RWPE2 (cell line): Measurements from ENCODE around the gene ENPP7.

ENCODE experiments used
- ATAC-seq: fragments of 200-7000 bp; cut with Tn5 transposase; 3 replicates; pipeline ENCODE4 v1.9.1; 2021; ENCODE audit warnings: low read depth
- DNase-seq: peaks from one replicate; pipeline ENCODE4 v3.0.0-alpha.2; 2020; ENCODE audit warnings: low spot score
- H3K27ac ChIP-seq: fragments of 450-650 bp; 2 replicates; pipeline ENCODE4 v1.5.1; 2017; ENCODE audit warnings: mild to moderate bottlenecking; ENCODE audit not compliant: poor library complexity, severe bottlenecking
- H3K27me3 ChIP-seq: fragments of 250-450 bp; sonication (Bioruptor Pico); 2 replicates; pipeline ENCODE4 v1.5.1; 2021; ENCODE audit warnings: mild to moderate bottlenecking, moderate library complexity; ENCODE audit not compliant: insufficient read depth, poor library complexity, severe bottlenecking
- H3K36me3 ChIP-seq: fragments of 250-450 bp; sonication (Bioruptor Pico); 2 replicates; pipeline ENCODE4 v1.5.1; 2020; ENCODE audit warnings: low read depth, mild to moderate bottlenecking, moderate library complexity
- H3K4me1 ChIP-seq: fragments of 250-450 bp; sonication (Bioruptor Pico); 2 replicates; pipeline ENCODE4 v1.5.1; 2021; ENCODE audit warnings: mild to moderate bottlenecking, moderate library complexity; ENCODE audit not compliant: insufficient read depth, poor library complexity, severe bottlenecking
- H3K4me3 ChIP-seq: fragments of 250-450 bp; sonication (Bioruptor Pico); 2 replicates; pipeline ENCODE4 v1.5.1; 2021; ENCODE audit warnings: mild to moderate bottlenecking, moderate library complexity; ENCODE audit not compliant: severe bottlenecking
- H3K9me3 ChIP-seq: fragments of 250-450 bp; sonication (Bioruptor Pico); 2 replicates; pipeline ENCODE4 v1.5.1; 2021; ENCODE audit warnings: mild to moderate bottlenecking, moderate library complexity; ENCODE audit not compliant: severe bottlenecking
- CTCF ChIP-seq: fragments of 450-650 bp; IDR thresholded peaks from one replicate; pipeline ENCODE4 v1.5.1; 2017; ENCODE audit warnings: mild to moderate bottlenecking, moderate library complexity; ENCODE audit not compliant: poor library complexity, severe bottlenecking

Gene ENPP7, protein sequence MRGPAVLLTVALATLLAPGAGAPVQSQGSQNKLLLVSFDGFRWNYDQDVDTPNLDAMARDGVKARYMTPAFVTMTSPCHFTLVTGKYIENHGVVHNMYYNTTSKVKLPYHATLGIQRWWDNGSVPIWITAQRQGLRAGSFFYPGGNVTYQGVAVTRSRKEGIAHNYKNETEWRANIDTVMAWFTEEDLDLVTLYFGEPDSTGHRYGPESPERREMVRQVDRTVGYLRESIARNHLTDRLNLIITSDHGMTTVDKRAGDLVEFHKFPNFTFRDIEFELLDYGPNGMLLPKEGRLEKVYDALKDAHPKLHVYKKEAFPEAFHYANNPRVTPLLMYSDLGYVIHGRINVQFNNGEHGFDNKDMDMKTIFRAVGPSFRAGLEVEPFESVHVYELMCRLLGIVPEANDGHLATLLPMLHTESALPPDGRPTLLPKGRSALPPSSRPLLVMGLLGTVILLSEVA

DNA sequence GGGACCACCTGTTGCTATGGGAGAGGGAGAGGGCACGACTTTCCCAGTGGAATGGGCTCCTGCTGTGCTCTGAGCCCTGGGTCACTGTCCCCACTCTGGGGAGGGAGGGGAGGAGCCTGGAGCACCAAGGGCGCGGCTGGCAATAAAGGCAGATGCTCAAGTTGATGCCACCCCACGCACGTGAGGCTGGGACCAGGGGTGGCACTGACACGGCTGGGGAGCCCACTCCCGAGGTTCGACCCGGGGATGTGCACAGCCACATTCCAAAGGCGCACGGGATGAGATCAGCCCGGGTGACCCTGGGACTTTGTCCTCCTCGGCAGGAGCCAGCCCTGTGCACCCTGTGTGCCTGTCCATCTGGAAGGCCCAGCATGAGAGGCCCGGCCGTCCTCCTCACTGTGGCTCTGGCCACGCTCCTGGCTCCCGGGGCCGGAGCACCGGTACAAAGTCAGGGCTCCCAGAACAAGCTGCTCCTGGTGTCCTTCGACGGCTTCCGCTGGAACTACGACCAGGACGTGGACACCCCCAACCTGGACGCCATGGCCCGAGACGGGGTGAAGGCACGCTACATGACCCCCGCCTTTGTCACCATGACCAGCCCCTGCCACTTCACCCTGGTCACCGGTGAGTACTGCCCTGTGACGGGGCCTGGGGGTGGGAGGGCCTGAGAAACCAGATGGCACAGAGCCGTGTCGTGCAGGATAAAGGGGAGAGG, at the start of gene ENPP7:
Gene ENPP7 (plus strand): TSS at position 175 of the 715 bp plus-strand sequence. CDS start 197 bp downstream, at position 372.
- H3K4me1 ChIP-seq: no peaks in the 10 kb centered on the region
- ATAC-seq (no peak), DNase-seq (no peak)
- H3K36me3 ChIP-seq: no peaks in the 10 kb centered on the region
- no peaks in the 10 kb centered on the region for H3K9me3 ChIP-seq
- H3K27me3 ChIP-seq: no peaks in the 10 kb centered on the region
- H3K27ac ChIP-seq: no peak within 1 kb of the TSS
- no peak for TF ChIP-seq CTCF
- no peak within 1 kb of the TSS for H3K4me3 ChIP-seq

- Histone ChIP-seq H3K4me3 (no peak overlapping the region), H3K27ac (no peak overlapping the region), H3K9me3 (no peaks in the 10 kb centered on the region), H3K36me3 (no peaks in the 10 kb centered on the region), H3K27me3 (peaks cover 62% of the 10 kb centered on the region), H3K4me1 (no peaks in the 10 kb centered on the region)
- no peak for TF ChIP-seq CTCF
- ATAC-seq: no peak
- DNase-seq: no peak
Observed at GRCh38 chr17:79681101-79681621, 49.6 kb upstream of the ENPP7 start.

DNA sequence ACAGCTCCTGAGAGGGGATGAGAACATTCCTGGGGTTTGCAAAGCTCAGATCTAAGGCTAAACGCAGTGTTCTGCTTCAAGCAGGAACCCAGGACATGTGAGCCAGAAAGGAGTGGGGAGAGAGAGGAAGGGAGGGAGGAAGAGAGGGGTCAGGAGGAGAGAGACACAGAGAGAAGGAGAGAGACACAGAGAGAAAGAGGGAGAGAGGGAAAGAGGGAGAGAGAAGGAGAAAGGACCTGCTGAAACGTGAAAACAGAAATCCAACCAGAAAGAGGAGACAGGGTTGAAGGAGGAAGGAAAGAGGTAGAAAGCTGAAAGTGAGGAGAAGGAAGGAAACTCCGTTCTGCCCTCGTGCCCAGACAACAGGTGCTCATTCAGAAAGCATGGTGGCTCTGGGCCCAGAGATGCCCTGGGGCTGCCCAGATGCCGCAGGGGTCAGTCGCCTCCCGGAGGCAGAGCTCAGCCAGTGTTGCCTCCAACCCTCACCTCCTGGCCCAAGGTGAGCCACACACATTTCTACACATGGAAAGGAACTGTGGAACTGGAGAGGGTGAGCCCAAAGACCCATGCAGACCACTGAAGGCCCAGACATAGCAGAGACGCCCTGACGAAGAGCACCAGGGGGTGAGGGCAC, 49.0 kb upstream of the ENPP7 start:
- no peak for ATAC-seq
- H3K9me3 ChIP-seq: no peaks in the 10 kb centered on the region
- H3K36me3 ChIP-seq: no peaks in the 10 kb centered on the region
- H3K27me3 ChIP-seq: peaks cover 62% of the 10 kb centered on the region
- no peak overlapping the region for H3K27ac ChIP-seq
- H3K4me1 ChIP-seq: no peaks in the 10 kb centered on the region
- DNase-seq: no peak
- H3K4me3 ChIP-seq: no peak overlapping the region
- TF ChIP-seq CTCF: no peak

DNA sequence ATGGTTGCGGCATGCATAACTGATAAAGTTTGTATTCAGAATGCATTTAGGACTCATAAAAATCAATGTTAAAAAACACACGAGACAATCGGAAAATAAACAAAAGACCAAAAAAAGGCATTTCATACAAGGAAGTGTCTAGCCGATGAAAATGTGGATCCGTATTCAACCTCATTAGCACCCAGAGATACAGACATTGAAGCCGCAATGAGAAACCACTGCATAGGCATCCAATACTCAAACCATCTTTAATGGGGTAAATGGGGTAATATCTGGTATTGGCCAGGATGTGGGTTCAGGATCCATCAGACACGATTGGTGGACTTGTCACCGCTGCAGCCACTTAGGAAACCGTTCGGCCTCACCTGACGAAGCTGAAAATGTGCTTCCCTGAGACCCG, 47.4 kb upstream of the ENPP7 start:
- Histone ChIP-seq H3K4me1 (no peaks in the 10 kb centered on the region), H3K4me3 (no peak overlapping the region), H3K9me3 (no peaks in the 10 kb centered on the region), H3K27ac (no peak overlapping the region), H3K36me3 (no peaks in the 10 kb centered on the region), H3K27me3 (peaks cover 47% of the 10 kb centered on the region)
- no peak for TF ChIP-seq CTCF
- DNase-seq (no peak), ATAC-seq (no peak)
